Large intestine (tissue), 12 donors: Measurements from ENCODE around the gene MINDY4B. TPM values are rescaled to one million over a fixed set of nuclear protein-coding genes. Genes with fewer than 3 reads are reported as not detected.

Source experiments
- DNase-seq, 2 donors: peaks; one replicate each; pipeline versions ENCODE4 v3.0.0 to v3.0.0-alpha.2; 2013
- H3K27ac ChIP-seq: one replicate; pipeline ENCODE4 v1.5.1; 2013; ENCODE audit warnings: low read length
- H3K27me3 ChIP-seq: 2 replicates; pipeline ENCODE4 v1.6.1; 2013; ENCODE audit warnings: low read length; ENCODE audit not compliant: control insufficient read depth, insufficient read depth
- H3K36me3 ChIP-seq: 2 replicates; pipeline ENCODE4 v1.6.1; 2013; ENCODE audit warnings: low read length; ENCODE audit not compliant: control insufficient read depth, insufficient read depth
- H3K4me1 ChIP-seq: one replicate; pipeline ENCODE4 v1.6.1; 2013; ENCODE audit warnings: low read length; ENCODE audit not compliant: control insufficient read depth, insufficient read depth
- H3K4me3 ChIP-seq: one replicate; pipeline ENCODE4 v1.5.1; 2013; ENCODE audit warnings: low read length
- H3K9me3 ChIP-seq: one replicate; pipeline ENCODE4 v1.6.1; 2013; ENCODE audit warnings: mild to moderate bottlenecking, low read depth, low read length, moderate library complexity; ENCODE audit not compliant: control insufficient read depth
- WGBS: methylation state at CpG from one replicate; pipeline ENCODE4 v1.1.5; 2013; ENCODE audit warnings: low lambda C conversion rate; ENCODE audit not compliant: insufficient coverage; 5-methylcytosine and 5-hydroxymethylcytosine counted together
- long read RNA-seq, 11 donors: transcript quantifications; one replicate each; lab custom pipeline, GENCODE V29; 2026
- polyA plus RNA-seq: library from polyadenylated mRNA; unstranded; fragments of 120-200 nt; gene quantifications from one replicate; pipeline ENCODE4 v1.2.1, GENCODE V29; 2013

The MINDY4B gene
- polyA plus RNA-seq = 0.91 TPM
- long read RNA-seq, donor 1 = 0 reads
- long read RNA-seq, donor 2 = 0 reads
- long read RNA-seq, donor 3 = 0 reads
- long read RNA-seq, donor 4 = 0 reads
- long read RNA-seq, donor 5 = 0 reads
- long read RNA-seq, donor 6 = 0 reads
- long read RNA-seq, donor 7 = 0 reads
- long read RNA-seq, donor 8 = 0 reads
- long read RNA-seq, donor 9 = 0 reads
- long read RNA-seq, donor 10 = 0 reads
- long read RNA-seq, donor 11 = 0 reads

DNA sequence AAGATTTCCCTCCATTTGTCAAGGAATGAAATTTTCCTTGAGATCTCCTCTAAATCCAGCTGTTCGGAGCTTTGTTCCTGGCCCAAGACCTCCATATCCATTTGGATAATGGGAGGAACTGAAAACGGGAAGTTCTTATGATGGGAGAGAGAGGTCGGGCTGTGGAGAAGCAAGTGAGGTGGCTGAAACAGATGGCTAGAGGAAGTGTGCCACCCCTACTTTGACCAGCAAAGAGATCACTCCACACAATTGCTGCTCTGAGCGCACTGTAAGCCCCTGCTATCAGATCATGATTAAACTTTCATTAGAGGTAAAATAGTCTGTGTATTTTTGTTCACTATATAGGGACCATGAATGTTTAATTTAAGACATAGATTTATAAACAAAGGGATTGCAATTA is at the start of gene MINDY4B:
MINDY4B (minus strand) TSS at position 101 of the 400 bp plus-strand sequence; CDS start at position 101, 0 bp downstream.
- Histone ChIP-seq H3K36me3 (no peaks in the 10 kb centered on the region), H3K27ac (no peak within 1 kb of the TSS), H3K27me3 (no peaks in the 10 kb centered on the region), H3K4me1 (no peaks in the 10 kb centered on the region), H3K9me3 (no peaks in the 10 kb centered on the region), H3K4me3 (no peak within 1 kb of the TSS)
- WGBS = 100% methylated on average over 1 of the region's 4 CpGs
- DNase-seq = no peak

DNA sequence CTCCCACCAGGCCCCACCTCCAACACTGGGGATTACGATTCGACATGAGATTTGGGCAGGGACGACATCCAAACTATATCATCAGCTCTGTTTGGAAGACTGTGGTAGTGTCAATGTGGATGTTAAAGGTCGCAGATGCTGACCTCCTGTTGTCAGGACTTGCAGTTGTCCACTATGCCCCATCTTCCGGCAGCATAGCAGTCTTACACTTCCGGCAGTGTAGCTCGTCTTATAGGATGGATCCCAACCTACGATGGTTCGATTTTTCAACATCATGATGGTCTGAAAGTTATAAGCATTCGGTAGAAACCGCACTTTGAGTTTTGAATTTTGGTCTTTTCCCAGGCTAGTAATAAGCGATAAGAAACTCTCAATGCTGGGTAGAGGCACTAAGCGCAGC is 46.7 kb upstream of the MINDY4B start:
- no peak for DNase-seq
- Histone ChIP-seq H3K4me1 (no peaks in the 10 kb centered on the region), H3K4me3 (no peak overlapping the region), H3K27ac (no peak overlapping the region), H3K27me3 (no peaks in the 10 kb centered on the region), H3K36me3 (no peaks in the 10 kb centered on the region), H3K9me3 (no peaks in the 10 kb centered on the region)
- no CpG with 5 or more reads among the region's 13 CpGs for WGBS

DNA sequence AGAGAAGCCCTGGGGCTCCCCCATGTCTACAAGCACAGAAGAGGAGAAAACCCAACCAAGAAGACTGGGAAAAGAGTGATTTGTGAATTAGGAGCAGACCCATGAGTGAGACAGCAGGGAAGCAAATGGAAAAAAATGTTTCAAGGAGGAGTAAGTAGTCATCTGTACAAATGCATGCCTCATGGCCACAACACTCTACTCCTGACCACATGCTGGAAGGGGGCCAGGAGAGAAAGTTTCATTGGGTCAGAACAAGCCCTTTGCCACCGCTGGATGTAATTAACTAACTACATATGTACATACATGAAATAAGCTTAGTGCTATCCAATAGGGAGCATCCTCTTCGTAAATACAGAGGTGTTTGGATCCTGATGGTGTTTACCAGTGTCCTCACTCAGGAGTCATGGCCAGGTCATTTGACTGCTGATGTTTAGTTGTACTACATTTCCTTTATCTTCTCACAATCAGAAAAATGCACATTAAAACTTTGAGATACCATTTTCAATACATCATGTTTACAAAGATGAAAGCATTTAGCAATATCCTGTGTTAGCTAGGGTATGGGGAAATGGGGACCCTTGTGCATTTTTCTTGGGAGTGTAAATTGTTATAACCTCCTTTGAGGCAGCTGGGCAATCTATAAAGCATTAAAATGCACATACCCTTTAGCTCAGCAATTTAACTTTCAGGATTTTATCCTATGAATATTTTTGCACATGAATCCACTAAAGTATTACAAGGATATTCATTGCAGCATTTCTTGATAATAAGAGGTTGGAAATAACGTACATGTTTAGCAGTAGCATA is 40.2 kb upstream of the MINDY4B start:
- Histone ChIP-seq H3K4me1 (no peaks in the 10 kb centered on the region), H3K27me3 (no peaks in the 10 kb centered on the region), H3K4me3 (no peak overlapping the region), H3K27ac (no peak overlapping the region), H3K9me3 (no peaks in the 10 kb centered on the region), H3K36me3 (no peaks in the 10 kb centered on the region)
- WGBS = no CpG with 5 or more reads among the region's 3 CpGs
- no peak for DNase-seq

DNA sequence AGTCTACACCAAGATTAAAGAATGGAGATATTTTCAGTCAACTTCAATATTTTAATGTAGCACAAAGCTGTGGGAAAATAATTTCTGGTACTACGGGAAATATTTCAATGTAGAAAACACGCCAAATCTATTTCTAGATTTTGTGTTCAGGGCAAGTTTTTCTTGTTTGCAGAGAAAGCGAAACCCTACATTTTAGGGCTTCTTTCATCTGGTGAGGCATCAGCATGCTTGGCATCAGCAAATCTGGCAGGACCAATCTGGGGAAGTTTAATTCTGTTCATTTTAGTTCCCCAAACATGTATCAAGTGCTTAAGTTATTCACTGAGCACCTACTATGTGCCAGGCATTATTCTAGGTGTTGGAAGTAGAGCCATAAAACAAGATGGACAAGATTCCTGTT is 37.0 kb upstream of the MINDY4B start:
- H3K27ac ChIP-seq = no peak overlapping the region
- DNase-seq = no peak
- H3K4me1 ChIP-seq = no peaks in the 10 kb centered on the region
- H3K4me3 ChIP-seq = no peak overlapping the region
- H3K36me3 ChIP-seq = no peaks in the 10 kb centered on the region
- no peaks in the 10 kb centered on the region for H3K9me3 ChIP-seq
- WGBS = 100% methylated on average over 1 of the region's 3 CpGs
- H3K27me3 ChIP-seq = no peaks in the 10 kb centered on the region

DNA sequence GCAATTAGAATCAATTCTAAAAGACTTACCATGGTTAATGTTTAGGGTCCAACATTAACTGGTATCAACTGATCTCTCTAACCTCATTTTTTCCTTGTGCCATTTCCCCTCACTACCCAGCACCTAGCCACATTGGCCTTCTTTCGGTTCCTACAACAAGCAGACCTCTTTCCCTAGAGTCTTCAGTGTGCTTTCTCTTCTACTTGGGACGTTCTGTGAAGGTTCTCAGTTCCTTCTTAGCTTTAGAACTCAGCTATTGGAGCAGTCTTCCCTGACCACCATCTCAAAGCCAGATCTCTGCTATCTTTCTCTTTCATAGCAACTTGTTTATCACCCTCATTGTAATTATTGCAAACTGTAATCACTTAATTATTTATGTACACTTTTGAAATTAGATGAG is 31.5 kb upstream of the MINDY4B start:
- no peak for DNase-seq
- no peak overlapping the region for H3K4me3 ChIP-seq
- WGBS = 80% methylated on average over 1 of the region's 2 CpGs

DNA sequence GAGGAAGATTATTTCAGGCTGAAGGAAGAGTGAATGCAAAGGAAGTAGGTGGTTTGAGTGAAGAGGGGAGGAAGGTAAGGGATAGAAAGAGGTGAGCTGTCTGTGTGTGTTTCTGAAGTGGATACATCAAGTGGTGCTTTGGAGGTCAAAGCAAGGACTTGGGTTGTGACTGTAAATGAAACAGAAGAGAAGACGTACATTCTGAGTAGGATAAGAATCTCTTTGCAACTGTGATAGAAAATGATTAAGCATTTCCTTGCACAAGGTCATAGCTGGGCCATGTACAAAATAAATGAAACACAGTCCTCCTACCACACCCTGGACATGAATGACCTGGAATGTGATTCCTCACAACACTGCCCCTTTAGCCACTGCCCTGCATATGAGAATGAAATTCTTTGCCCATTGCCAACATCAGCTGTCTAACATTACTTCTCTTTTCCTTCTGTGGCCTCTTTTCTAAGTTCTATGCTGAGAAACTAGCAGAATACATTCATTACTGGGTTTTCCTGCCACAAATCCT is 28.3 kb upstream of the MINDY4B start:
- Histone ChIP-seq H3K36me3 (no peaks in the 10 kb centered on the region), H3K9me3 (no peaks in the 10 kb centered on the region), H3K4me3 (no peak overlapping the region), H3K27me3 (no peaks in the 10 kb centered on the region), H3K4me1 (no peaks in the 10 kb centered on the region), H3K27ac (no peak overlapping the region)
- no CpG with 5 or more reads among the region's 1 CpG for WGBS
- no peak for DNase-seq

More for the DNA sequence above, 31.5 kb upstream of the MINDY4B start:
- Histone ChIP-seq H3K4me1 (no peaks in the 10 kb centered on the region), H3K27ac (no peak overlapping the region), H3K27me3 (no peaks in the 10 kb centered on the region), H3K9me3 (no peaks in the 10 kb centered on the region), H3K36me3 (no peaks in the 10 kb centered on the region)

DNA sequence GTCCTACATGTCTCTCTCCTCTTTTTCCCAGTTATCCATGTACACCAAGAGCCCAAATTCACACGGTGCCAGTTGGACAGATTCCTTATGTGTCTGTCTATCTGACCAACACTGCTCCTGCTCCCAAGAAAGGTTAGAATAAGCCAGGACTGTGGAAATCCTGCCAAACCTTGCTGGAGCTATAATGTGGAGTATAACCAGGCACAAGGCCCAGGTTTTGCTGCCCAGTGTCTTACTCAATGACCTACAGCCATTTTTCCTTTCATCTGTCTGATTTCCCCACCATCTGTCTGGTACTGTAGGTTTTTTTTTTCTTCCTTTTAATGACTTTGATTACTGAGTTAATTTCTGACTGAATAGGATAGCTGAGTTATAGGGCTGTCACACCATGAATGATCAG is 26.5 kb upstream of the MINDY4B start:
- Histone ChIP-seq H3K27ac (no peak overlapping the region), H3K36me3 (no peaks in the 10 kb centered on the region), H3K9me3 (no peaks in the 10 kb centered on the region), H3K27me3 (no peaks in the 10 kb centered on the region), H3K4me3 (no peak overlapping the region), H3K4me1 (no peaks in the 10 kb centered on the region)
- WGBS = no CpG with 5 or more reads among the region's 1 CpG
- no peak for DNase-seq

DNA sequence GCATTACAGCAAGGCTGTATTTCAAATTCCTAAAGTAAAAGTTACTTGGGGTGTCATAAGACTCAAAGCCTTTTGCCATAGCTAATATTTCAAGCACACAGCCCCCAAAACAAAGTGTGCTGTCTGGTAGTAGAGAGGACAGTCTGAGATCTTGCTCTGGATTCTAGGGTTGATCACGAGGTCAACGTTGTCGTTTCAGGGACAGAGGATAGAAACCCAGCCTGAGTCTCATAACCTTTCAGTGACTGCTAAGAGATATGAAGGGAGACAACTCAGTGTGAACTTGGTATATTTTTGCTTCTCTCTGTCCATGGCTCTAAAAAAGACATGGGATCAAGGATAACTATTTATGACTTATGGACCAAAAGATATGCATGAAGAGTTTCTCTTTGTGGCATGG is 25.6 kb upstream of the MINDY4B start:
- Histone ChIP-seq H3K27ac (no peak overlapping the region), H3K9me3 (no peaks in the 10 kb centered on the region), H3K4me3 (no peak overlapping the region), H3K4me1 (no peaks in the 10 kb centered on the region), H3K27me3 (no peaks in the 10 kb centered on the region), H3K36me3 (no peaks in the 10 kb centered on the region)
- no CpG with 5 or more reads among the region's 3 CpGs for WGBS
- no peak for DNase-seq

DNA sequence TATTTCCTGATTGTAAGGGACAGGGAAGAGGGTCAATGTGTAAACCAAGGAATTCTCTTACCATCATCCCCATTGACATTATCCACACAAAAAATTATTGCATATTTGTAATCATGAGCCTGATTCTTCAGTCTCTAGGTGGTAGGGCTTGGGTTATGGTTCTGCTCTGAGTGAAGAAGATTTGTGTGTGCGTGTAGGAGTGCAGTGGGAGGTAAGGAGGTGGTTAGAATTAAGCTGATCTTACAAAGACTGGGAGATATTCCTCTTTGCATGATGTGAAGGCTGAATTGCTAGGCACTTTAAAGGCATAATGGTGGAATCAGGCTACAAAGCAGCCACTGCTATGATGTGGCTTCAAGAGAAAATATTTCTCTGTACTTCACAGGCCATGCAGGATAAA is 23.0 kb upstream of the MINDY4B start:
- no peaks in the 10 kb centered on the region for H3K4me1 ChIP-seq
- no peaks in the 10 kb centered on the region for H3K27me3 ChIP-seq
- no peaks in the 10 kb centered on the region for H3K9me3 ChIP-seq
- no peak overlapping the region for H3K4me3 ChIP-seq
- no CpG with 5 or more reads among the region's 1 CpG for WGBS
- no peak overlapping the region for H3K27ac ChIP-seq
- DNase-seq = no peak
- no peaks in the 10 kb centered on the region for H3K36me3 ChIP-seq

DNA sequence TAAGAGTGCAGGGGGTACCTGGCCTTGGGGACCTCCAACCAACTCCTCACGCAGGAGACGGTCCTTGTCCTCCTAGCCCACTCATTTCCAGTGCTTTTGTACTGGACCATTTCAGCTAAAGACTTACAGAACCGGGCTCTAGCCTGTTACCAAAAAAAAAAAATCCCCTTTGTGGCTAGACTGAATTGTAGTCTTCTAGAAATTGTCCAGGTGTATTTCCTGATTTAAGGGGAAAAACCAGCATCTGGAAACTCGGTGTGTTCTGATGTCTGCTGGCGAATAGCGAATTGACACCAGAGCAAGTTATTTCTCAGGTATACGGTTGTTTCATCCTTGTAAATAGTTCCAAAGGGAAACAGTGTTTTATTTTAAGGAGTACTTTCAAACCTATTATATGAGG is 21.1 kb upstream of the MINDY4B start:
- Histone ChIP-seq H3K4me3 (no peak overlapping the region), H3K27me3 (no peaks in the 10 kb centered on the region), H3K27ac (no peak overlapping the region), H3K36me3 (no peaks in the 10 kb centered on the region), H3K9me3 (no peaks in the 10 kb centered on the region), H3K4me1 (no peaks in the 10 kb centered on the region)
- 80% methylated on average over 1 of the region's 7 CpGs for WGBS
- no peak for DNase-seq
